ENCODE results near the gene CISD2. TPM values are rescaled to one million over a fixed set of nuclear protein-coding genes. Genes with fewer than 3 reads are reported as not detected.
"Not testable (repeated sequence)": the region's sequence is repeated elsewhere in the genome, so short reads cannot be mapped to it uniquely, and the experiment has no call there.

Gene CISD2
- total RNA-seq, 4 donors from 2014 or later: 5.5 to 12.0 (median 11.3) TPM

DNA sequence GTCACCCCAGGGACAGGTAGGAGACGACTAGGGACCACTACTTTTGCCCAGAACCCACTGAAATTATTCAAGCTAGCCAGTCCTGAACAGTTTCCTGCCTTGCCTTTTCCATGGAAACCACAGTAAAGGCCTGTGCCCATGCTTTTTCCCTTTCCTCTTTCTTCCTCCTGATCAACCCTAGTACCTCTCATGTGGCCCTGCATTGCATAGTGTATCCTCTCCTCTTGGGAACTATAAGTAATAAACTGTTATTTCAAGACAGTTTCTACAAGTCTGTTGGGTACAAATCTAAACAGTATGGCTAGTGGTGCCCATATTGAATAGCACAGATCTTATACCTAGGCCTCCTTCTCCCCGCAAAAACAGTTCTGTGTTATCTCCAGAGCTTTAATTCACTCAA, 14.5 kb downstream of the CISD2 start:
- no peak for DNase-seq (ENCODE audit: low spot score in 2 of 2)
- intact Hi-C loops (cut with DNase I; ENCODE audit: low total_unique reads): no loop called here
- WGBS, 2 donors: 95 to 99% methylated on average over 2 of the region's 2 CpGs
- H3K4me3 ChIP-seq (ENCODE audit: low read depth, poor library complexity, severe bottlenecking): no peak overlapping the region
- TF ChIP-seq, protein P1, sequence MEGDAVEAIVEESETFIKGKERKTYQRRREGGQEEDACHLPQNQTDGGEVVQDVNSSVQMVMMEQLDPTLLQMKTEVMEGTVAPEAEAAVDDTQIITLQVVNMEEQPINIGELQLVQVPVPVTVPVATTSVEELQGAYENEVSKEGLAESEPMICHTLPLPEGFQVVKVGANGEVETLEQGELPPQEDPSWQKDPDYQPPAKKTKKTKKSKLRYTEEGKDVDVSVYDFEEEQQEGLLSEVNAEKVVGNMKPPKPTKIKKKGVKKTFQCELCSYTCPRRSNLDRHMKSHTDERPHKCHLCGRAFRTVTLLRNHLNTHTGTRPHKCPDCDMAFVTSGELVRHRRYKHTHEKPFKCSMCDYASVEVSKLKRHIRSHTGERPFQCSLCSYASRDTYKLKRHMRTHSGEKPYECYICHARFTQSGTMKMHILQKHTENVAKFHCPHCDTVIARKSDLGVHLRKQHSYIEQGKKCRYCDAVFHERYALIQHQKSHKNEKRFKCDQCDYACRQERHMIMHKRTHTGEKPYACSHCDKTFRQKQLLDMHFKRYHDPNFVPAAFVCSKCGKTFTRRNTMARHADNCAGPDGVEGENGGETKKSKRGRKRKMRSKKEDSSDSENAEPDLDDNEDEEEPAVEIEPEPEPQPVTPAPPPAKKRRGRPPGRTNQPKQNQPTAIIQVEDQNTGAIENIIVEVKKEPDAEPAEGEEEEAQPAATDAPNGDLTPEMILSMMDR (IDR thresholded peaks at IDR 0.05): no peak
- no peak for TF ChIP-seq POLR2A (IDR thresholded peaks at IDR 0.05)

DNA sequence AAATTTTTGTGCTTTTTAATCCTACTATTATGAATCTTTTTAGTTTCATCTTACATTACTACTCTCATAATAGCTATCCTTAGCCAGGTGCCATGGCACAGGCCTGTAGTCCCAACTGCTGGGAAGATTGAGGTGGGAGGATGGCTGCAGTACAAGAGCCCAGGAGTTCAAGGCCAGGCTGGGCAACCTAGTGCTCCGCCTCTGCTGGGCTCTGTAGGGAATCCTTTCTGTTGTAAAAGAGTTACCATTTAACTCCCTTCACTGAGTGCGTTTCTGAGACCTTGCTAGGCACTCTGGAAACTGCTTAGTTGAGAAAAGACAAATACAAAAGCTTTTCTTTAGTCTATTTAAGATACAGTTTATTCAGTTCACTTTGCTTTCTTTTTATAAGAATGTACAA, 19.8 kb downstream of the CISD2 start:
- 94 to 96% methylated on average over 2 of the region's 2 CpGs for WGBS, 2 donors
- DNase-seq (ENCODE audit: low spot score in 2 of 2); H3K4me3 ChIP-seq (ENCODE audit: low read depth, poor library complexity, severe bottlenecking); intact Hi-C loops (cut with DNase I; ENCODE audit: low total_unique reads): not testable (repeated sequence)

DNA sequence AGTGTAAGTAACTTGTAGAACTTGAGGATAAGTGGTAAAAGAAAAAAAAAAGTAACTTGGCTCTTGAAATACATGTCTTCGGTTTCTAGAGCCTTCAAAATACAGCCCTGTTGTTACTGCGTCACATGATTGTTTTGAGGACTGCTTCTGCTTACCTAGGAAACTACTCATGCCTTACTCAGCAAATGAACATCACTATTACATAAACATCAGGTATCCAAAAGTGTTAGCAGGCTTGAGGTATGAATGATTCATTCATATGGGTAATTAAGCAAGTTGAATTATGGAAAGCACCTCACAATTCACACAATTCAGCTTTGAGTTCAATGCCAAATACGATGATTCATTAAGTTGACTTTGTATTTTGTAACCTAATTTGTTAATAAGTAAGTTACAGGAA, 21.1 kb downstream of the CISD2 start:
- WGBS, 2 donors: 56 to 58% methylated on average over 3 of the region's 3 CpGs
- DNase-seq (ENCODE audit: low spot score in 2 of 2); intact Hi-C loops (cut with DNase I; ENCODE audit: low total_unique reads); H3K4me3 ChIP-seq (ENCODE audit: low read depth, poor library complexity, severe bottlenecking): not testable (repeated sequence)

DNA sequence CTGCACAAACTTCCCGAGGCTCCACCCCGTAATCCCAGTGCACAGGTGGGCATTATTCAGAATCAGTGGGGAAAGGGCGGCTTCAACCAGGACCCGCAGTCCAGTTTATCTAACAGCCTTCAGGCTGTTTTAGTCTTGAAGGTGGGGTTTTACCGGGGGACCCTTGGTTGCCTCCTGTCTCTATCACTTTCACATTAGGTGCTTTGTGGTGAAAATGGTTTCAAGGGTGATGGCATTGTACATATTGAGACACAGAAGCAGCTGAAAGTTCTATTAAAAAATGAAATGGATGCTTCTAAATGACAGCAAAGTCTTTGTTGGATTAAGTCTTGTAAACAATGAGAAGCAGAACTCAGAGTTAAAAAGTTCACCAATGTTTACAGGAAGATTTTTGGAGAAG, 27.8 kb downstream of the CISD2 start:
- DNase-seq (ENCODE audit: low spot score in 2 of 2); H3K4me3 ChIP-seq (ENCODE audit: low read depth, poor library complexity, severe bottlenecking); intact Hi-C loops (cut with DNase I; ENCODE audit: low total_unique reads): not testable (repeated sequence)
- WGBS, 2 donors: 92 to 96% methylated on average over 5 of the region's 5 CpGs

DNA sequence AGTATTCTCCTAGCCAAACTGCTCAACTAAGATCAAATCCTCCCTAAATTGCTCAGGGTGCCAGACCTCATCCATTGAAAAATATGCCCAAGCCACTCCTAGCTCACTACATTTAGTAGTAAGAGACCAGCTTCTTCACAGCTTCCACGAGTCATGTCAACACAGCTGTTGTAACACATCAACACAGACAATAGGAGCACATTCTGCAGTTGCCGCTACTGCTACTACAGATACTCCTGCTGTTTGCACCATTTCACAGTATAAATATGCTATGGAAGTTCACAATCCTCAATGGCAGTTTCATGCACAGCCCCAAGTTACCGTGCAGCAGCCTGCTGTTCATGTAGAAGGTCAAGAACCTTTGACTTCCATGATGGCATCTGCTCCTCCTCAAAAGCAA, 28.8 kb downstream of the CISD2 start:
- H3K4me3 ChIP-seq (ENCODE audit: low read depth, poor library complexity, severe bottlenecking); intact Hi-C loops (cut with DNase I; ENCODE audit: low total_unique reads); DNase-seq (ENCODE audit: low spot score in 2 of 2): not testable (repeated sequence)
- WGBS, 2 donors: 85 to 95% methylated on average over 3 of the region's 3 CpGs

DNA sequence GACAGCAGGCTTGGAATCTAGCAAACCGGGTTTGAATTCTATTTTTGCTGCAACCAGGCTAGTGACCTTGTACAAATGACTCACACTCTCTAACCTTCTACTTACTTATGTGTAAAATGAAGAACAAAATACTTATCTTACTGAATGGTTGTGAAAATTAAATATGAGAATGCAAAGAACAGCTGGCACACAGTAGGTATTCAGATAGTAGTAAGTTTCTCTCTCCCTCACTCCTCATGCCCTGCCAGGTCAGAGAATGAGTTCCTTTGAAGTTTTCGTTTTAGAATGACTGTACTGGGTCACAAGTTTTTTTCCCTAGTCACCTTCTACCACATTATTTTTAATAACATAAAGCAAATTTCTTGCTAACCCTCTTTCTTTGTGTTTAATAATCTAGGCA, 33.0 kb downstream of the CISD2 start:
- WGBS, 2 donors: 74 to 75% methylated on average over 2 of the region's 2 CpGs
- intact Hi-C loops (cut with DNase I; ENCODE audit: low total_unique reads): no loop called here
- no peak for DNase-seq (ENCODE audit: low spot score in 2 of 2)
- TF ChIP-seq, protein P1 (IDR thresholded peaks at IDR 0.05): no peak
- TF ChIP-seq POLR2A (IDR thresholded peaks at IDR 0.05): no peak
- no peak overlapping the region for H3K4me3 ChIP-seq (ENCODE audit: low read depth, poor library complexity, severe bottlenecking)

DNA sequence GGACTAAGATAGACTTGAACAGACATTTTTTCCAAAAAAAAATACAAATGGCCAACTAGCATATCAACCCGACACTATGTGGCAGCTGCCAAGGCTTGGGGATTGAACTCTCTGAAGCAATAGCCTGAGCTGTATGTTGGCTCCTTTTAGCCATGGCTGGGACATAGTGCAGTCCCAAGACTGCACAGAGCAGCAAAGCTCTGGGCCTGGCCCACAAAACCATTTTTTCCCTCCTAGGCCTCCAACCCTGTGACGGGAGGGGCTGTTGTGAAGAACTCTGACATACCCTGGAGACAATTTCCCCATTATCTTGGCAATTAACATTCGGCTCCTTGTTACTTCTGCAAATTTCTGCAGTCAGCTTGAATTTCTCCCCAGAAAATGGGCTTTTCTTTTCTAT, 50.1 kb downstream of the CISD2 start:
- TF ChIP-seq, protein P1 (IDR thresholded peaks at IDR 0.05): no peak
- no peak for TF ChIP-seq POLR2A (IDR thresholded peaks at IDR 0.05)
- H3K4me3 ChIP-seq (ENCODE audit: low read depth, poor library complexity, severe bottlenecking): no peak overlapping the region
- intact Hi-C loops (cut with DNase I; ENCODE audit: low total_unique reads): no loop called here
- DNase-seq (ENCODE audit: low spot score in 2 of 2): no peak
- WGBS, 2 donors: 91% methylated on average over 3 of the region's 3 CpGs

DNA sequence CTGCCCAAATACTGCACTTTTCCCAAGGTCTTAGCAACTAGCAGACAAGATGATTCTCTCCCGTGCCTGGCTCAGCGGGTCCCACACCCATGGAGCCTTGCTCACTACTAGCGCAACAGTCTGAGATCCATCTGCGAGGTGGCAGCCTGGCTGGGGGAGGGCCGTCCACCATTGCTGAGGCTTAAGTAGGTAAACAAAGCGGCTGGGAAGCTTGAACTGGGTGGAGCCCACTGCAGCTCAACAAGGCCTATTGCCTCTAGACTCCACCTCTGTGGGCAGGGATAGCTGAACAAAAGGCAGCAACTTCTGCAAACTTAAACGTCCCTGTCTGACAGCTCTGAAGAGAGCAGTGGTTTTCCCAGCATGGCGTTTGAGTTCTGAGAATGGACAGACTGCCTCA, 50.9 kb downstream of the CISD2 start:
- WGBS, 2 donors: 91 to 92% methylated on average over 8 of the region's 8 CpGs
- intact Hi-C loops (cut with DNase I; ENCODE audit: low total_unique reads); H3K4me3 ChIP-seq (ENCODE audit: low read depth, poor library complexity, severe bottlenecking); DNase-seq (ENCODE audit: low spot score in 2 of 2): not testable (repeated sequence)

DNA sequence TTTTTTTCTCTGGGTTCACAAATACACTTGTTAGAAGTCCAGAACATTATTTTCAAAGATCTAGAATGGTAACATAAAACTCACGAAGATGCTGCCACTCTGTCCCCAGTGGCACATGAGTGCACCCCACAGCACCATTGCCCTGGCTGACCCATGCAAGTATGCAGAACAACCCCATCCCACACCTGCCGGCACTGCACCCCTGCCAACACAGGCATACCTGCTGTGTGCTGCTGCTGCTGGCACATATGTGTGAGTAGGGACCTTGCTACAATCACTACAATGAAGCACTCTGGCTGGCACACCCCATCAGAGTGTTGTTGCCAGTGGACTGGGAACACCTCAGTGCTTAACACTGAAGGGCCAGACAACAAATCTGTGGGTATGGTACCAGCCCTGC, 66.9 kb downstream of the CISD2 start:
- no peak overlapping the region for H3K4me3 ChIP-seq (ENCODE audit: low read depth, poor library complexity, severe bottlenecking)
- no peak for DNase-seq (ENCODE audit: low spot score in 2 of 2)
- 61 to 89% methylated on average over 2 of the region's 2 CpGs for WGBS, 2 donors
- intact Hi-C loops (cut with DNase I; ENCODE audit: low total_unique reads): no loop called here
- TF ChIP-seq, protein P1 (IDR thresholded peaks at IDR 0.05): no peak
- no peak for TF ChIP-seq POLR2A (IDR thresholded peaks at IDR 0.05)

DNA sequence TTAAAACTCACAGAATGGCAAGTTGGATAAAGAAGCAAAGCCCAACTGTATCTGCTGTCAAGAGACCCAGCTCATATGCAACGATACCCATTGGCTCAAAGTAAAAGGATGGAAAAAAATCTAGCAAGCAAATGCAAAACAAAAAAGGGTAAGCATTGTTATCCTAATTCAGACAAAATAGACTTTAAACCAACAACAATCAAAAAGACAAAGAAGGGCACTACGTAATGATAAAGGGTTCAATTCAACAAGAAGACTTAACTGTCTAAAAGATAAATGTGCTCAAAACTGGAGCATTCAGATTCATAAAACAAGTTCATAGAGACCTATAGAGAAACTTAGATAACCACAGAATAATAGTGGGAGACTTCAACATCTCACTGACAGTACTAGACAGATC, 69.3 kb downstream of the CISD2 start:
- intact Hi-C loops (cut with DNase I; ENCODE audit: low total_unique reads); H3K4me3 ChIP-seq (ENCODE audit: low read depth, poor library complexity, severe bottlenecking); DNase-seq (ENCODE audit: low spot score in 2 of 2): not testable (repeated sequence)
- 82 to 92% methylated on average over 2 of the region's 2 CpGs for WGBS, 2 donors

Measured in lower leg skin (tissue), 4 donors.